ENCODE data around the gene PLAAT3.

Gene PLAAT3

DNA sequence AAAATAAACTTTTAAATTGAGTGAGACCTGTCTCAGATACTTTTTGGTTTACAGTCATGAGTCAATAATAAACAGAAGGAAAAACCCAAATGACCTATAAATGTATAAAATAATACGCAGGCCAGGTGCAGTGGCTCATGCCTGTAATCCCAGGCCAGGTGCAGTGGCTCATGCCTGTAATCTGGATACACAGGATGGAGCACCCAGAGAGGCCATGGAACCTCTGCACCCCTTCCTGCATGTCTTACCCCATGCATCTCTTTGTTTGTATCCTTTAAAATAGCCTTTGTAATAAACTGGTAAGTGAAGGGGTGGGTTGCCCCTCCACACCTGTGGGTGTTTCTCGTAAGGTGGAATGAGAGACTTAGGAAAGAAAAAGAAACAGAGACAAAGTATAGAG, 86.6 kb downstream of the PLAAT3 start:
- H3K4me1 Mint-ChIP-seq: peaks cover 15% of the 10 kb centered on the region
- H3K27ac Mint-ChIP-seq: no peak overlapping the region
- no peak for ATAC-seq

More for the DNA sequence above, 86.6 kb downstream of the PLAAT3 start:
- Mint-ChIP-seq H3K9me3 (peaks cover 3% of the 10 kb centered on the region), H3K4me3 (no peak overlapping the region), H3K27me3 (peaks cover 14% of the 10 kb centered on the region), H3K36me3 (peaks cover 11% of the 10 kb centered on the region)

Measured in stimulated activated memory B cell treated with anti-CD40 and anti-IgM and Interleukin-4, amounts not matched to agents 10 μg/mL and 1 μg/mL and 100 μg/mL, for 72 hours (primary cell).